Right hindlimb (tissue), 1 donor: ENCODE measurements around the gene TBC1D19.
"Not testable (repeated sequence)": the region's sequence is repeated elsewhere in the genome, so short reads cannot be mapped to it uniquely, and the experiment has no call there.

Experiments used
- DNase-seq: peaks from one replicate; pipeline ENCODE4 v3.0.0-alpha.2; 2018

TBC1D19 gene, protein sequence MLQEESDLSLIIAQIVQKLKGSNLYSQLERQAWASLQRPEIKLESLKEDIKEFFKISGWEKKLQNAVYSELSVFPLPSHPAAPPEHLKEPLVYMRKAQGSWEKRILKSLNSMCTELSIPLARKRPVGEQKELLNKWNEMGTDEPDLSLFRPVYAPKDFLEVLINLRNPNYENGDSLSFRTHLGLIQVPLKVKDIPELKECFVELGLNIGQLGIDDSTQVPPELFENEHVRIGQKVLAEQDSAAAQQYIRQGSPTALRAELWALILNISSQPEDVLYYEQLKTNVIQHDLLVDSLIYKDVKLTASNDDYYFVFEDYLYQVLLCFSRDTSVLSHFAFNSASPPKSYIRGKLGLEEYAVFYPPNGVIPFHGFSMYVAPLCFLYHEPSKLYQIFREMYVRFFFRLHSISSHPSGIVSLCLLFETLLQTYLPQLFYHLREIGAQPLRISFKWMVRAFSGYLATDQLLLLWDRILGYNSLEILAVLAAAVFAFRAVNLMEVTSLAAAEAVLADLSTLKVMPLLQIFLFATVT

DNA sequence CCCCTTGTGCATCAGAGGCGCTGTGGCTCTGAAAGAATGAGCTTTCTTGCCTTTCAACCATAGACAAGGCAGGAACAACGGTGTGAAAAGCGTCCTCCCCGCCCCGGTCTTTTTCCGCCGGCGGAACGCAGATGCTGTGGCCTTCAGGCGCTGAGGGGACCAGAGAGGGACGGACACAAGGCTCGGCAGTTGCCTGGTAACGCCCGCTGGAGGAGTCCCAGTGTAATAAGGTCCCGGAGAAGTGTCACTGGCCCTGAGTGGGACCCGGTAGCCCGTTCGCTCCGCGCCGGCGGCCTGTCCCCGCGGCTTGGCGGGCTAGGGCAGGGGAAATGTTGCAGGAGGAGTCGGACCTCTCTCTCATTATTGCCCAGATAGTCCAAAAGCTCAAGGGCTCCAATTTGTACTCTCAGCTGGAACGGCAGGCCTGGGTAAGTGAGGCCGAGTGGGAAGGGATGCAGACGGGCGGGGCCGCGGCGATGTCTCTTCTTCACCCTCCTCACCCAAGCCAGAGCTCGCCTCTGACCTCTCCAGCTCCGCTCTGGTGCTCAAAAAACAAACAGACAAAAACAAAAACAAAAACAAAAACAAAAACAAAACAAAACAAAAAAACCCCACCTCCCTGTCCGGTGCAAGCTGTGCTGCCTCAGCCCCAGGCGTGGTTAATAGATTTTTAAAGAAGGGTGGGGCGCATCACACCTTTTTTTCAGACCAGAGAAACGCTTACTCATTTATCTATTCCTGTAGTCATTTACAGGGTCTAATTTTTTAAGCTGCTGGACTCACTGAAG, at the start of gene TBC1D19:
Gene TBC1D19, plus strand, starts transcription at position 220 of the 788 bp plus-strand sequence. Its CDS starts 110 bp downstream, at position 330.
- peak; percentile 94 for DNase-seq

DNA sequence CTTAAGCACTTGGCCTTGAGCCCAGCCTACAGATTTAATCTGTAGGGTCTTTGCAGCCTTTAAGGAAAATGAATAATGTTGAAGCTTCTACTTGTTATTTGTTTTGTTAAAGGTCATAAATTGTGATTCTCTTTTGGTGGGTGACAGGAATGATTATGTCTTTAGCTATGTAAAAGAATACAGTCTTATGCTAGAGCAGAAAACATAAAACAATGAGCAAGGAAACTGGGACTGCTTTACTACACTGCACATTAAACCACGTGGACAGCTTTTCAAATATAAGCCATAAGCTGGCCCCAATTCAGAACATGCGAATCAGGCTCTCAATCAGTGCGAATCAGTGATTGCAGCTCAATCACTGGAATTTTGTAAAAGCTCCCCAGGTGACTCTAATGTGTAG, 40.9 kb upstream of the TBC1D19 start:
- DNase-seq = no peak

DNA sequence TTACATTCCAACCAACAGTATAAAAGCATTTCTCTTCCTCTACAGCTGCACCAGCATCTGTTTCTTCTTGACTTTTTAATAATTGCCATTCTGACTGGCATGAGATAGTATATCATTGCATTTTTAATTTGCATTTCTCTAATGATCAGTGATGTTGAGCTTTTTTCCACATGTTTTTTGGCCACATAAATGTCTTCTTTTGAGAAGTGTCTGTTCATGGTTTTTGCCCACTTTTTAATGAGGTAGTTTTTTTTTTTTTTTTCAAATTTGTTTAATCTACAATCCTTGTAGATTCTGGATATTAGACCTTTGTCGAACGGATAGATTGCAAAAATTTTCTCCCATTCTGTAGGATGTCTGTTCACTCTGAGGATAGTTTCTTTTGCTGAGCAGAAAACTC, 39.5 kb upstream of the TBC1D19 start:
- no peak for DNase-seq

DNA sequence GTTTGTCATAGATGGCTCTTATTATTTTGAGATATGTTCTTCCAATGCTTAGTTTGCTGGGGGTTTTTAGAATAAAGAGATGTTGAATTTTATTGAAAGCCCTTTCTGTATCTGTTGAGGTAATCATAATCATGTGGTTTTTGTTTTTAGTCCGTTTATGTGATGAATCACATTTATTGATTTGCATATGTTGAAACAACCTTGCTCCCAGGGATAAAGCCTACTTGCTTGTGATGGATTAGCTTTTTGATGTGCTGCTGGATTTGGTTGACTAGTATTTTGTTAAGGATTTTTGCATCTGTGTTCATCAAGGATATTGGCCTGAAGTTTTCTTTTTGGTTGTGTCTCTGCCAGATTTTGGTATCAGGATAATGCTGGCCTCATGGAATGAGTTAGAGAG, 35.5 kb upstream of the TBC1D19 start:
- not testable (repeated sequence) for DNase-seq

DNA sequence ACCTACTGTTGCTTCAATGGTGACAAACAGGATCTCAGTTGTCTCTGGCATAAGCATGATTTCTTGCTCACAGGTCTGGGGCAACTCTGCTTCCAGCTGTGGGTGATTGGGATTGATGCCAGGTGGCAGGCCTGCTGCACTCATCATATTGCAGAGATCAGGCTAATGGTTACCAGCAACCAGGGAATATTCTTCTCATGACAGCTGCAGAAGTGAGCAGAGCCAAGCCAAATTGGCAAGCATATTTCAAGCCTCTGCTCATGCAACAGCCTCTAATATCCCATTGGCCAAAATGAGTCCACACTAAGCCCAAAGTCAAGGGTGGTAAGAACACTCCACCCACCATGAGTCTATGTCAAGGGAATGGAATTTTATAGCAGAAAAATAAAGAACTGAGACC, 26.7 kb upstream of the TBC1D19 start:
- peak; percentile 83 for DNase-seq

DNA sequence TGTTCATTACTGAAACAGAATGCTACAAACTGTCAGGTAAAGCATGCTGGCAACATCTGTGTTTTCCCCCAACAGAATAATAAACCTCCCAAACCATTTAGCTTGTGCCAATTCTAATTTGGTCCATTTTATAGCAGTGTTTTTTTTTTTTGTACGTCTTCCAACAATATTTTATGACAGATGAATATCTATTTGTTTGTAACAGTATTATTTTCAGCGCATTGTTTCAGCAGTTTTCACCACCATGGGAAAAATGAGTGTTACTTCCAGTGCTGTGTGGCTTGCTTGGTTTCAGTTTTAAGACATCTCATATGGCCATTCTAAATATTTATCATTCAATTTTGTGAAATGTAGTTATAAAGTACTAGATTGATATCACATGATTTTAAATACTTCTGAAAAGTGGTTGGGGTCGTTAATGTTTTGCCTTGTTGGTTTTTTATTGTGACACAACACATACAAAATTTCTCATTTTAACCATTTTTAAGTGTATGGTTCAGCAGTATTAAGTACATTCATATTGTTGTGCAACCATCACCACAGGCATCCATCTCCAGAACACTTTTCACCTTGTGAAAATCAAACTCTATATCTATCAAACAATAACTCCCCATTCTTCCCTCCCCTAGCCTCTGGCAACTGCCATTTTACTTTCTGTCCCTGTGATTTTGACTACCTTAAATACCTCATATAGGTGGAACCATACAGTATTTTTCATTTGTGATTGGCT, 25.6 kb upstream of the TBC1D19 start:
- DNase-seq = no peak

DNA sequence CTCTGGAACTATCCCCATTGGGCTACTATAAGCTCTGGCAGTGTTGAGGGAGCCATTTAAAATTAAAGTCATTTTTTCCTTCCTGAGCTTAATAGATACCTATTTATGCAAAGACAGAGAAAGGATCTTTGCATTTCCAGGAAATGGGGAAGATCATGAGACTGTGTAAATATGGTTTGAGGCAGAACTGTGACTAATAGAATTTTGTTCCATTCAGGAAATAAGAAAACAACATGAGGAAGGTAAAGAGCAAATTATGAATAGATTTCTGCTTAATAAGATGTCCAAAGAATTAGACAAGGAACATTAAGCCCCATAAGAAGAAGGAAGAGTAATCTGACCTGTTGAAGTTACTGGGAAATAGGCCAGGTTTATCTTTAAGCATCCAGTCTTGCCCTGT, 17.8 kb upstream of the TBC1D19 start:
- DNase-seq = no peak

DNA sequence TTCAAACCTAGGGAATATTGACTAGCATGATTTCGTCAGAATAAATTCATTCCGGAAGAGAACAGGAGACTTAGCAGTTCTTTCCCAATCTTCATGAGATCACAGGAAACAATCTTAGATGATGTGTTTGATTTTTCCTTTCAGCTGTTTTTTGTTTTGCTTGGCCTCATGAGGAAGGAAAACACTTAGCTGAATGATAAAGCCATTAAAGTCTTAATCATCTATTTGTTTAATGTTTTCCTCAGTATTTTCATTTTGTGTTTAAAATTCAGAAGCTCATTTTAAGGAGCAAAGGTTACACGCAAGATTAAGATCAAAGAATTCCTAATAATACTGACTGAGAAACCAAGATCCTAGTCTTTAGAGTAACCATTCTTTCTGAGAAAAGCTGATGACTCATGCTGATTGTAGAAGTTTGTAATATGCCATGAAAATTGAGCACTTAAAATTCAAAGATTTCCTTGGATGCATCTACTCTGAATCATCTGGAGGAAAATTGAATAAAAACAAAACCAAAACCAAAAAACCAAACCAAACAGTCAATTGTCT, 15.4 kb upstream of the TBC1D19 start:
- no peak for DNase-seq

DNA sequence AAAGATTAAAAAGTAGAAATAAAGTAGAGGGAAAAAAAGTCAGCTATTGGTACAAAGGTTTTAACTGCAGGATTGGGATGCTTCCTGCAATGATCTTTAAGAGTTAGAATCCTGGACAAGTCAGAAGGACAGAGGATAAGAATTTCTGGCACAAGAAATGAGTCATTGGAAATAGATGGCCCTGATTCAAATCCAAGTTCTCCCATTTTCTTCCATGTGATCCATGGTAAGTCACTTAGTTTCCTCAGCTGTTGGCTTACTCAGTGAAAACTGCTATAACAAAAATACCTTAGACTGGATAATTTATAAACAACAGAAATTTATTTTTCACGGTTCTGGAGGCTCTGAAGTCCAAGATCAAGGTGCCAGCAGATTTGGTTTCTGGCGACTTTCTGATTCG, 13.3 kb upstream of the TBC1D19 start:
- no peak for DNase-seq

DNA sequence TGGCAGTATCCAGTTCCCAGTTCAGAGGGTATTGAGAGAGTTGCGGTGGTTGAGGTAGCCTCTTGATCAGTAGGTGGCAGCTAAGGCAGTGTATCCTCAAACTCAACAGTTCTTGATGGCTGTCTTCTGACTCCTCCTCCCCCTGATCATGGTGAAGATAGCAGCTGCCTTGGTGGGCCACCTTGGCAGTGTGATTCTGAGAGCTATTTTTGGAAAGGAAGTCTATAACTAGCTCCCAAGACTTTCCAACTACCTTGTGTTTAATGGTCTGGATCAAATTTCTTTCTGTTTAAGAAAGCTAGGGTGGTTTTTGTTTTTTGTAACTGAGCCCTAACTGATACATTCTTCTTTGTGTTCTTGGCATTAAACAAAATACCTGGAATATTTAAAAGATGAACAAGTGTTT, 10.5 kb upstream of the TBC1D19 start:
- no peak for DNase-seq

DNA sequence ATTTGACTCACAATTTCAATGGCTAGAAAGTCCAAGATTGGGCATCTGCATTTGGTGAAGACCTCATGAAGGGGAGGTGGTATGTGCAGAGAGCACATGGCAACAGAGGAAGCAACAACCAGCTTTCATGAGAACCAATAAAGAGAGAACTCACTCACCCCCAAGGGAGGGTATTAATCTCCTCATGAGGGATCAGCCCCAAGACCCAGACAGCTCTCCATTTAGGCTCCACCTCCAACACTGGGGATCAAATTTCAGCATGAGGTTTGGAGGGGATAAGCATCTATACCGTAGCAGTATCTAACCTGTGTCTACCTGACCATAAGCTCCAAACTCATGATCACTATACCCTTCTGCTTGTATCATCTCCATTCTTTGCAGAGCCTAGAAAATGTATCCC, 9.3 kb upstream of the TBC1D19 start:
- no peak for DNase-seq

DNA sequence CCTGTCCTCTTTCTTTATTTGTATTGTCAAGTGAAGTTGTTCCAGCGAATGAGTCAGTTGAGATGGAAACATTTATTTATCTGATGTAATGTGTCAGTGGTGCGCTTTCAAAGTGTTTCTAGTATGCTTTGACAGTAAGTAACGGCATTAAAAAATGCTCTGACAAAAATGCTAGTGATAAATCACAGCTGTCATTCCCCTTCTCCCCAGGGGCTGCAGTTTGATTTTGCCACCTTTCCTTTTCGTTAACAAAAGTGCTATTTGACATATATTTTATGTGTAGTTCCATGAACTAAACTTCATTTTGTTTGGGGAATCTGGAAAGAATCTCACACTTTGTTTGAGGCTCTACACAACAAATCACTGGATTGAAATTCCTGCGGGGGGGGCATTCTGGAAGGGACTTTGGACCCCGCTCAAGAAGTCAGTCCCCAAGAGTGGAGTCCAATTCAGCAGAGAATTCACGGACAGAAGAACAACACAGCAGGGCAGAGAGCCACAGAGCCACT, 7.6 kb upstream of the TBC1D19 start:
- no peak for DNase-seq

DNA sequence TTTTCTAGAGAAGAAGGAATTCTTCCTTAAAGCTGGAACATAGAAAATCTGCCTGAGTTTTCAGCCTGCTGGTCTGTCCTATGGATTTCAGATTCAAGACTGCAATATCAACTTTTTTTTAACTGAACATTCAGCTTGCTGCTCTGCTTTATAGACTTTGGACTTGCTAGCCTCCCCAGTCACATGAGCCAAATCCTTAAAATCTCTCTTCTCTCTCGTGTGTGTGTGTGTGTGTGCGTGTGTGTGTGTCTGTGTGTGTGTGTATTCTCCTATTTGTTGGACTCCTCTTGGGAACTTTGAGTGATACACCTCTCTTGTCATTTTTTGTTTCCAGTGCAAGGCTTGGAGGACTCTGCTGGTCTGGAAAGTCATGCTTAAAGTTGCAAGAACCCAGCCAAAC, 6.8 kb upstream of the TBC1D19 start:
- DNase-seq = no peak

DNA sequence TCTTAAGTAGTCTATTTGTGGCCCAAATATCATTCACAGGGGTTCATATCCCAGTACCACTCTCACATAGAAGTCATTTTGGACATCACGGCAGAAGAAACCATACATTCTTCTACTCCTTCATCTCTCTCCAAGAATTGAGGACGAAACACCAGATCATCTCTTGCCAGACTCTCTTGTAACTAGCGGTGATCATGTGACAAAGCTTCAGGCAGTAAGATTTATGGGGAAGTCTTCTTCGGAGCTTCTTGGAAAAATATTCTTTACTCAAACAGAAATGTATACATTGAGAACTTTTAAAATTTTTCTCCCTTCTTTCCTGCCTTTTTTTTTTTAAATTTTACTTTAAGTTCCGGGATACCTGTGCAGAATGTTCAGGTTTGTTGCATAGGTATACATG, 4.7 kb upstream of the TBC1D19 start:
- DNase-seq = no peak

DNA sequence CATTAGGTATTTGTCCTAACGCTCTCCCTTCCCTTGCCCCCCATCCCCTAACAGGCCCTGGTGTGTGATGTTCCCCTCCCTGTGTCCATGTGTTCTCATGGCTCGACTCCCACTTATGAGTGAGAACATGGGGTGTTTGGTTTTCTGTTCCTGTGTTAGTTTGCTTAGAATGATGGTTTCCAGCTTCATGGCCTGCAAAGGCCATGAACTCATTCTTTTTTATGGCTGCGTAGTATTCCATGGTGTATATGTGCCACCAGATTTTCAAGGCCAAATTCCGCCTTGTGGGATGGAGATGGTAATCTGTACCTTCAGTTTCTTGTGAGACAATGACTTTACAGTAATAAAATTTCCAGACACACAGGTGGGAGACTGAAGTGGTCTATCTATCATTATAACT, 2.5 kb upstream of the TBC1D19 start:
- DNase-seq = not testable (repeated sequence)

DNA sequence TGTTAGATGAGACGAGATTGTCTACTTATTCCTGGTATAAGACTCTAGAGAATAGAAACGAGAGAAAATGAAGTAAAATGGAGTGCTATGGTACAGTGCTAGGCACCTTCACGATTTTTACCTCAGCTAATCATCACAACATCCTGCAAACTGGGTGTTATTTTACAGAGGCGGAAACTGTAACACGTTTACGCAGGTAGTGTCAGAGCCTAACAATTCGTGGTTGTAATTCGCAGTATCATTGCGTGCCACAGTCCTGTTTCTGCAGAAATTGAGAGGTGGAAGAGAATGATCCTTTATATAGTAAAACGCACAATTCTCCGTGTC, 383 bp upstream of the TBC1D19 start:
- DNase-seq = no peak

DNA sequence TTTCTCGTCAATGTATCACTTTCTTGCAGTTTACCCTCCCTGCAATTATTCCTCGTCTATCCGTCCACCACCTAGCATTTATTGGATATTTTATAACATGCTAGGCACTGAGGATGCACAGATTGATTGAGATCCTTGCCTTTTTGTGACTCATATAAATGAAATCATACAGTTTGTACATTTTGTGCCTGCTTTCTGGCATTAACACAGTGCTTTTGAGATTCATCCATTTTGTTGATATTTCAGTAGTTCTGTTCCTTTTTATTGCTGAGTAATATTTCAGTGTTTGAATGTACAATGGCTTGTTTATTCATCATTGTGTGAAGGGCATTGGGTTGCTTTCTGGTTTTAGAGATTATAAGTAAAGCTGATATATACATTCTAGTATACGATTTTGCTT, 841 bp downstream of the TBC1D19 start:
- DNase-seq = no peak

DNA sequence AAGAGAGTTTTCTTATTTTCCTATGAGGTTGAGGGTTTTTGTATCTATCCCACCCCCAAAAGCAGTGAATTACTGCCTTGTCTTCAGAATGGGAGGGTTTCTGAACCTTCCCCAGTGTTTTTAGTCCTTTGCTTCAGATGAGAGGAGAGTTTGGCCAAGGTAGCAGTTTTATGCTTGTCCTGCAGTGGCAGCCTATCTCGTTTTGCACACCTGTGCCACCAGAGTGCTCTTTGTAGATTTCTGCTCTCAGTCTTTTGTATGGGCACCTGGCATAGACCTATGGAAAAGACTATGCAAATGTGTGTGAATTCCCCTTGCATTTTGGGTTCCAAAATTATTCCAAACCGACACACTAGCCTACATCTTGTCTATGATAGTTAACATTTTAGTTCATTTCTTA, 5.8 kb downstream of the TBC1D19 start:
- no peak for DNase-seq

DNA sequence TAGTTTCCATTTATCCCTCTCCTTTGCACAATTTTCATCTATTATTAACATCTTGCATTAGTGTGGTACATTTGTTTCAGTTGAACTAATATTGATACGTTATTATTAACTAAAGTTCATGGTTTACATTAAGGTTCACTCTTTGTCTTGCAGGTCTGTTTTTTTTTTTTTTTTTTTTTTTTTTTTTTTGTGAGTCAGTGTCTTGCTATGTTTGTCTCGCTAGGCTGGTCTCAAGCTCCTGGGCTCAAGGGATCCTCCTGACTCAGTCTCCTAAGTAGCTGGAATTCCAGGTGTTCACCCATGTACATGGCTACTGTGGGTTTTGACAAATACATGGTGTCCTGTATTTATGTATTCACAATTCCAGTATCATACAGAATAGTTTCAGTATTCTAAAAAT, 6.8 kb downstream of the TBC1D19 start:
- DNase-seq = no peak

DNA sequence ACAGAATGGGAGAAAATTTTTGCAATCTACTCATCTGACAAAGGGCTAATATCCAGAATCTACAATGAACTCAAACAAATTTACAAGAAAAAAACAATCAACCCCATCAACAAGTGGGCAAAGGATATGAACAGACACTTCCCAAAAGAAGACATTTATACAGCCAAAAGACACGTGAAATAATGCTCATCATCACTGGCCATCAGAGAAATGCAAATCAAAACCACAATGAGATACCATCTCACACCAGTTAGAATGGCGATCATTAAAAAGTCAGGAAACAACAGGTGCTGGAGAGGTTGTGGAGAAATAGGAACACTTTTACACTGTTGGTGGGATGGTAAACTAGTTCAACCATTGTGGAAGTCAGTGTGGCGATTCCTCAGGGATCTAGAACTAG, 9.7 kb downstream of the TBC1D19 start:
- DNase-seq = not testable (repeated sequence)

DNA sequence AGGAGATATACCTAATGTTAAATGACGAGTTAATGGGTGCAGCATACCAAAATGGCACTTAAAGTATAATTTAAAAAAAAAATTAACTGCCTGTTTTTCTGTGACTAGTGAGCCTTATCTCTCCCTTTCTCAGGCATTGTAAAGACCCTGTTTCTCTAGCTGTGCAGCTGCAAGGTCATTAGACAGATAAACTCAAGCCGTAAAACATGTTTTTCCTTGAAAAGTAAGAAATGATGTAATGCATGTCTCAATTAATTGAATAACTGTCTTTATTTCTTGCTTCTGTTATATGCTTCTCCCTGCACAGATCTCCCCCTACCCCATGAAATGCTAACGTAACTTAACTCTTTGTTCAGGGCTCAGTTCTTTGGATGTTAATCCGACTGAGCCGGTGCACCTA, 10.5 kb downstream of the TBC1D19 start:
- DNase-seq = no peak

DNA sequence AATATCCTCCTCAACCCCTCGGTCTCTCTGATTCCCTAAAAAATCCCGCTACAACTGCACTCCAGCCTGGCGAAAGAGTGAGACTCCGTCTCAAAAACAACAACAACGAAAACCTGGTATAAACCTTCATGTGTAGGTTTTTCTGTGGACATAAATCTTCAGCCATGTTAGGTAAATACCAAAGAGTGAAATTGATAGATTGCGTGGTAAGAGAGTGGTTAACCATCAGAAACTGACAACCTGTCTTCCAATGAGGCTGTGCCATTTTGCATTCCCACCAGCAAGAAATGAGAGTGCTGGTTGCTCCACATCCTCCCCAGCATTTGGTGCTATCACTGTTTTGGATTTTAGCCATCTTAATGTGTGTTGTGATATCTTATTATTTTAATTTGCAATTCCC, 10.9 kb downstream of the TBC1D19 start:
- DNase-seq = no peak

DNA sequence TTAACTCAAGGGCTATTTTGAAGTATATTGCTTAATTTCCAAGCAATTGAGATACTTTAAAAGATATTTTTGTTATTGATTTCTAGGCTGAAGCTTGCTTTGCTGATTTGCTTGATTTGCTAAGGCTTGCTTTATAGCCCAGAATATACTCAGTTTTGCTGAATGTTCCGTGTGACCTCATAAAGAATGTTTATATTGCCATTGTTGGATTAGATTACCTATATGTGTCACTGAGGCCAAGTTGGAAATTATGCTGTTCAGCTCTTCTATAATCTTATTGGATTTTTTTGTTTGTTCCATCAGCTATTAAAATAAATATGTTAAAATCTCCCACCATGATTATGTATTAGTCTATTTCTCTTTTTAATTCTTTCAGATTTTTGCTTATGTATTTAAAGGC, 13.0 kb downstream of the TBC1D19 start:
- no peak for DNase-seq
